SJCRH30 (cell line): ENCODE results near the gene ENO3. TPM values are rescaled to one million over a fixed set of nuclear protein-coding genes. Genes with fewer than 3 reads are reported as not detected.

Experiments used
- DNase-seq, 2 experiments: peaks; one replicate each; pipeline ENCODE4 v3.0.0-alpha.2; 2015 to 2020
- H3K27ac ChIP-seq: fragments of 250-450 bp; sonication (Bioruptor Pico); 2 replicates; pipeline ENCODE4 v1.5.1; 2020; ENCODE audit warnings: mild to moderate bottlenecking, moderate library complexity
- H3K27me3 ChIP-seq: fragments of 250-450 bp; sonication (Bioruptor Pico); 2 replicates; pipeline ENCODE4 v1.5.1; 2020; ENCODE audit warnings: mild to moderate bottlenecking, moderate library complexity
- H3K36me3 ChIP-seq: fragments of 250-450 bp; sonication (Bioruptor Pico); 2 replicates; pipeline ENCODE4 v1.5.1; 2020; ENCODE audit warnings: mild to moderate bottlenecking, moderate library complexity
- H3K4me1 ChIP-seq: fragments of 250-450 bp; sonication (Bioruptor Pico); 2 replicates; pipeline ENCODE4 v1.5.1; 2020; ENCODE audit warnings: mild to moderate bottlenecking, moderate library complexity
- H3K4me3 ChIP-seq: fragments of 250-450 bp; sonication (Bioruptor Pico); 2 replicates; pipeline ENCODE4 v1.5.1; 2020; ENCODE audit warnings: mild to moderate bottlenecking, moderate library complexity
- H3K9me3 ChIP-seq: fragments of 250-450 bp; sonication (Bioruptor Pico); replicated peaks from 2 replicates; pipeline ENCODE4 v1.5.1; 2020; ENCODE audit warnings: mild to moderate bottlenecking, moderate library complexity
- total RNA-seq: library from RNA; depleted of rRNA; stranded (reverse); fragments of >200 nt; shearing (Covaris generic); gene quantifications from 2 replicates; pipeline ENCODE4 v1.2.3, GENCODE V29; 2014

The ENO3 gene
- total RNA-seq, 1 experiment from 2014 or later = 129 TPM

DNA sequence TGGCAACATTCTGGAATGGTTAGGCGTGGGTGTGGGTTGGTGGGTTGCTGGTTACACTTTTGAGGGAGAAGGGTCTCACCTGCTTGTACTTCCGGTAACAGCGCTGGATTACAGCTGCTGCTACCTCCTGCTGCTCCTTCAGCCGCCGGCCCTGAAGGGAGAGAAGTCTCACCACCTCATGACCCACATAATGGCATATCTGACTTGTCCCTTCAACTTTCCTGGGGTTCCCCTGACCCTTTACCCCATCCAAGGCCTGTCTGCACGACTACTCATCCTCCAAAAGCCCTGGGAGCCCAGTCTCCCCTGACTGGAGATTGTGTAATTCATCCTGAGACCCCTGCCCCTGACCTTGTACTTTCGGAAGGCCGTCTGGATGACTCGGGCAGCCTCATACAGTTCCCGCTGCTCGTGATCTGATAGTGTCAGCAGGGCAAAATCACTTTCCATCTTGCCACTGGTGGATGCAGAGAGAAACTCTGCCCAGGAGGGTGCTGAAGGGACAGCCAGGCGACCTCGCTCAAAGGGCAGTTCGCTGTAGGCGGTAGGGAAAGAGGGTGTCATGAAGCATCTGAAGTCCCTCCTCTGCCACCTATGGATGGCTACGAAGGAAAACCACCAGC, 18.7 kb downstream of the ENO3 start:
- no peaks in the 10 kb centered on the region for H3K9me3 ChIP-seq
- no peak for DNase-seq
- no peaks in the 10 kb centered on the region for H3K36me3 ChIP-seq
- H3K4me1 ChIP-seq = no peaks in the 10 kb centered on the region
- no peaks in the 10 kb centered on the region for H3K27me3 ChIP-seq
- H3K27ac ChIP-seq = no peak overlapping the region
- no peak overlapping the region; the same call in 1 of the 2 replicates for H3K4me3 ChIP-seq

DNA sequence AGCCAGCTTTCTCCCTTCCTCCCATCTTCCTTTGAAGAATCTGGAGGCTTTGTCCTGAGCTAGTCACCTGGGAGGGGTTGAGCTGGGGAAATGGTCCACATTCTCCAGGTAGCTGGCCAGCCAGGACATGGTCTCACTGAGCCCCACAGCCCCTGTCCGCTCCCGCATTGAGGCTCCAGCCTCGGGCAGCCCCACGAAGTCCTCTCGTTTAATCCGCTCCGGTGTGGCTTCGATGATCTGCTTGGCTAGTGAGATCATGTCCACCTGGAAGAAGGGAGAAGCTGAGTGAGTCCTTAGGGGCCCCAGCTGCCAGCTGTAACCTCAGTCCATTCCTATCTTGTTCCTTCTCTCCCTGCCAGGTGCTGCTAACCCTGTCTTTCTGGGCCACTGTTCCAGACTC, 19.4 kb downstream of the ENO3 start:
- H3K36me3 ChIP-seq = no peaks in the 10 kb centered on the region

DNA sequence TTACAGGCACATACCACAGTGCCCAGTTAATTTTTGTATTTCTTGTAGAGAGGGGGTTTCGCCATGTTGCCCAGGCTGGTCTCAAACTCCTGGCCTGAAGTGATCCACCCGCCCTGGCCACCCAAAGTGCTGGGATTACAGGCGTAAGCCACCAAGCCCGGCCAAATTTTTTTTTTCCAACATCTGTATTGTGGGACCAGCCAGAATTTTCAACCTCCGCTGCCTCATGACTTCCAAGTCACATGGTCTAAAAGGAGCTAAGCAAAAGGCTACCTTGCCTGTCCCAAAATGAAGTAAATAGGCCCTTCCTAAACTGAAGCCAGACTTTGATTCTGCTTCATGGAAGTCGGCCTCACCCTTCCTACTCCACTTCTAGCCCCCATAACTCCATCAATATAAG, 20.9 kb downstream of the ENO3 start:
- no peak for DNase-seq
- H3K9me3 ChIP-seq = no peaks in the 10 kb centered on the region
- H3K4me1 ChIP-seq = no peaks in the 10 kb centered on the region
- H3K27ac ChIP-seq = no peak overlapping the region
- no peaks in the 10 kb centered on the region for H3K36me3 ChIP-seq
- no peaks in the 10 kb centered on the region for H3K27me3 ChIP-seq
- no peak overlapping the region for H3K4me3 ChIP-seq

More for the DNA sequence above, 19.4 kb downstream of the ENO3 start:
- no peaks in the 10 kb centered on the region for H3K27me3 ChIP-seq
- no peaks in the 10 kb centered on the region for H3K9me3 ChIP-seq
- no peak overlapping the region for H3K27ac ChIP-seq
- DNase-seq = no peak
- no peaks in the 10 kb centered on the region for H3K4me1 ChIP-seq
- H3K4me3 ChIP-seq = no peak overlapping the region

DNA sequence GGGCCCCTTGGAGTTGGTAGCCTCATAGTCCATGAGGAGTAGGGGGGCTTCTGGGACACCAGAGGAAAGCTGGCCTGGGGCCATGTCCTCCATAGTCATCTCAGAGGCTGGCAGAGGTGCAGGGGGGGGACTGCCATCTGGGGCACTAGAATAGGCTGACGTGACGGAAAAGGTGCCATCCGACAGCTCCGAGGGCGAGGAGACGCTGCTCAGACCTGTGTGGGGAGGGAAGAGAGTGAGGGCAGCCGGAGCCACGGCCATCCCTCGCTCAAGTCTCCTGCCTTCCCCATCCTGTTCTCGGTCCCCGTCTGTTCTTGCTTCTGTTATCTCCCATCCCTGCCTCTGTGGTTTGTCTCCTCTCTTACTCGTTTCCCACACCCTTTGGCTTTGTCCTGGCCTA, 21.4 kb downstream of the ENO3 start:
- H3K4me1 ChIP-seq = no peaks in the 10 kb centered on the region
- no peak overlapping the region for H3K4me3 ChIP-seq
- H3K27me3 ChIP-seq = no peaks in the 10 kb centered on the region
- no peak for DNase-seq
- no peaks in the 10 kb centered on the region for H3K9me3 ChIP-seq
- no peaks in the 10 kb centered on the region for H3K36me3 ChIP-seq
- H3K27ac ChIP-seq = no peak overlapping the region

DNA sequence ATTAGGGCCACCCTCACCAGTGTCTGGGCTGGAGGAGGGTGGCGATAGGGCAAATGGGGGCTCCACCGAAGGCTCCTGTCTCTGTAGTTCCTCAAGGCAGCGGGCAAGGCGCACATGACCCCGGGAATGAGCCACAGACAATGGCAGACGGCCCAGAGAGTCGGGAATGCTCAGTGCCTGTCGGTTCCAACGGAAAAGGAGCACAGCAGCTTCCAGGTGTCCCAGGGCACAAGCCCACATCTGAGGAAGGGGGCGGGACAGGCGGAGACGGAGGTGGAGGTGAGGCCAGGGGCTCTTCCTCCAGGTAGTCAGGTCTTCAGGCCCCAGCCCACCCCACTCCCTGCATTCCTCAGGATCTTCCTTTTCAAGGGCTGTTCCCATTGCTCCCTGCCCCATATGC, 21.8 kb downstream of the ENO3 start:
- H3K9me3 ChIP-seq = no peaks in the 10 kb centered on the region
- H3K36me3 ChIP-seq = no peaks in the 10 kb centered on the region
- no peak for DNase-seq
- no peak overlapping the region for H3K4me3 ChIP-seq
- H3K27me3 ChIP-seq = no peaks in the 10 kb centered on the region
- H3K4me1 ChIP-seq = no peaks in the 10 kb centered on the region
- H3K27ac ChIP-seq = no peak overlapping the region

DNA sequence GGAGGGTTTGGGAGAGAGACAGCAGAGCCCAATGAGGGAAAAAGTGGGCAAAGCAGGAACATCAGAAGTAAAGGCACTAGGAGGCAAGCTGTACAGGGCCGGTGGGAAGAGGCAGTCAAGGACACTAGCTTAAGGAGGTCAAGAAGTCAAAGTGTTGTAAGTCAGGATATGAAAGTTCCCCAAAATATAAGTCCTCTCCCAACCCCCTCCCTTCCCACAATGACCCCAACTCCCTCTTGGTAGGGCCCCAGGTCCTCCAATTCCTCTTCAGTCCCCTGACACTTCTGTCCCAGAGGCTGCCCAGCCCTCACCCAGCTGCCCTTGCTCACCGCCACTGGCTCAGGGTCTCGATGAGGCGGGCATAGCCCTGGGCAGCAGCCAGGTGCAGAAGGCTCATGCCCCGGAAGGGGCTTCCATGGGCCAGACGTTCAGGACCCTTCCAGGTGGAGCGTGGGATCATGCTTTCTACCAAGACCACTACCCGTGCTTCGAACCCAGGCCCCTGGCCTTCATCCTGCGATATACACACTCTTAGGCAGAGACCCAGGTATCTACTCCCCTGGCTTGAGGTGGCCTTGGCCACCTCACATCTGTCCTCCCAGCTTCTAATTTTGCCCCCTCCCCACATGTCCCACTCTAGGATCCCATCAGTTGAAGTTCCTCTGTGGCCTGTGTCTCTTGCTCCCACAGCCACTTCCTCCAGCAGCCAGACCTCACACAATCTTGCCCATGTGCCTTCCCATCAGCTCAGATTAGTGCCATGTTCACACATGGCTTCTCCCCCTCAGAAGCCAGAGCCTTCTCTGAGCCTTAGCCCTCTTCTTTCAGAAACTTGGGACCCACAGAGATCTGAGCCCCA, 22.6 kb downstream of the ENO3 start:
- Histone ChIP-seq H3K9me3 (no peaks in the 10 kb centered on the region), H3K36me3 (no peaks in the 10 kb centered on the region), H3K27me3 (no peaks in the 10 kb centered on the region), H3K27ac (no peak overlapping the region), H3K4me1 (no peaks in the 10 kb centered on the region), H3K4me3 (no peak overlapping the region)
- no peak for DNase-seq

DNA sequence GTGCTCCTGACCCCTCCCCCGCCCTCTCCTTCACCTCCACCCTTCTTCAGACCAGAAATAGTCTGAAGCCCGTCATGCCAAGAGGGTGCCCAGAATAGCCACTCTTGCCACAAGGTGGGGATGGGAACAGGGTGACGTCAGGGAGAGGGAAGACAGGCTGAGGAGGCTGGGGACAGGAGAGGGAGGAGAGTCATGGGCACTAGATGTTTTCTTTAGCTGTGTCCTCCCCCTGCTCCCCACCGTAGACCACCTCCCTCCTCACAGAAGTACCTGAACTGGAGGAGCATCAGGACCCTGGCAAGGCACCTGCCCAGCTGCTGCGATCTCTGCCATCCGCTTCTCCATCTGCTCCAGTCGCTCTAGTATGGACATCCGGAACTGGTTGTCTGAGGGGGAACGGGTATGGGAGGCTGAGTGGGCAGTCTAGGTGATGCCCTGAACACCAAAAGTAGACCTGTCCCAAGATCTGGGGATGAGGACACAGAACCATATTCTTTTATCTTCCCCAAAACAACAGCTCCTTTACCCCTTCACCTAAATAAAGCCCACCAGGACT, 23.3 kb downstream of the ENO3 start:
- Histone ChIP-seq H3K4me3 (no peak overlapping the region), H3K36me3 (no peaks in the 10 kb centered on the region), H3K9me3 (no peaks in the 10 kb centered on the region), H3K4me1 (no peaks in the 10 kb centered on the region), H3K27ac (no peak overlapping the region), H3K27me3 (no peaks in the 10 kb centered on the region)
- DNase-seq = no peak

DNA sequence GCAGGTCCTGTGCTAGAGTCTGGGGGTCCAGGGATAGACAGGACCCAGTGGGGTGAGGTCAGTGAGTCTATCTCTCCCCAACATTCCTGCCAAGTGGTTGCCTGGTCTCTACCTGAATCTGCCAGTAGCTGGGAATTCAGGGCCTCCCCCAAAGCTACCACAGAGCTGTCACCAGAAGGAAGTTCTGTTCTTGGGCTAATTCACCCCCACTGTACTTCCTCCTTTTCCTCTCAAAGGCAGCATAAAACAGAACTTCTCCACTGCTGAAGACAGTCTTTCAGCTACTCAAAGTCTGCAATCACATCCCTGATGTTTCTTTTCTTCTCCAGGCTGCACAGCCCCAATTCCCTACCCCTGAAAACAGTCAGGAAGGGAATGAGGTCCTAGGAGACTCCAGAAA, 27.8 kb downstream of the ENO3 start:
- H3K36me3 ChIP-seq = no peaks in the 10 kb centered on the region
- H3K27ac ChIP-seq = no peak overlapping the region
- no peaks in the 10 kb centered on the region for H3K4me1 ChIP-seq
- no peak overlapping the region for H3K4me3 ChIP-seq
- H3K9me3 ChIP-seq = no peaks in the 10 kb centered on the region
- no peaks in the 10 kb centered on the region for H3K27me3 ChIP-seq
- DNase-seq = no peak

DNA sequence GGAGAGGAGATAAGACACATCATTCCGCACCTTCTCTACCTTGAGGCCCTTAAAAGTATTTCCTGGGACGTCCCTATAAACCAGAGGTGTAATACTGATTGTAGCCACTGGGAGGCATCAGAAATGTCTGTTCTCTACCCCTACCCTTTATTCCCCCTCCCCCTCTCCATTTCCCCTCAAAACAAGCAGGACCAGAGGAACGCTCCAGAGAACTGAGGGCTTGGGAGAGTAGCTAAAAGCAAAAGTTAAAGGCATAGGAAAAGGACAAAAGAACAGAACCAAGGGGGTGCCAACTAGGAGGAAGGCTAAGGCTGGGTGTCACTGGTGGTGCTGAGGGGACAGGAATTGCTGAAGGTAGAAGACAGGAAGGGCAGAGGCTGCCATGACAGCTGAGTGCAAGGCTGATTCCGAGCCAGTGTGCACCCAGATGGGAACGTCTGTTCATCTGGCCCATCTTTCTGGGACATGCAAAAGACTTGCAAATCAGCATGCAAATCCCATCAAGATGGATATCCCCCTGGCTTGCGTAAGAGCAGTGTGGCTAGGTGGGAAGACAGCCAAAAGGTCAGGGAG, 29.8 kb downstream of the ENO3 start:
- peak; percentile 34 to 72 for DNase-seq
- no peaks in the 10 kb centered on the region for H3K36me3 ChIP-seq

DNA sequence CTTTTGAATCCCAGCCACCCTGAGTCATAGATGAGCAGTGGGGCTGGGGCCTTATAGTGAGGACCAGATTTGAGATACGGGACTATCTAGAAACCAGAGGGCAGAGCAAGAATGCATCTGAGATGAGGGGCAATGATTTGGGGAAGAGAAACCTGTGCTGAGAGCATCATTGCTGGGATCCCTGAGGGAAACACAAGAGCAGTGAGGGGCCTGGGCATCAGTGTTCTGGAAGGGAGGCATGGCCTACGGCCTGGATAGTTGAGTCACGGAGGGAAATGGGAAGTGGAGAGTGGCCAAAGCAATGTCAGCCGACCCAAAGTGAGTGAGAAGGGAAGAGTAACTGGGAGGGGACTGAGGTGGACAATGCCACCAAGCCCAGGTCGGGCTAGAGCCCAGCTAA, 31.4 kb downstream of the ENO3 start:
- Histone ChIP-seq H3K27me3 (no peaks in the 10 kb centered on the region), H3K4me1 (no peaks in the 10 kb centered on the region), H3K9me3 (no peaks in the 10 kb centered on the region), H3K27ac (no peak overlapping the region), H3K36me3 (no peaks in the 10 kb centered on the region), H3K4me3 (no peak overlapping the region)
- no peak for DNase-seq

More for the DNA sequence above, 29.8 kb downstream of the ENO3 start:
- Histone ChIP-seq H3K27me3 (no peaks in the 10 kb centered on the region), H3K9me3 (no peaks in the 10 kb centered on the region), H3K27ac (no peak overlapping the region), H3K4me1 (no peaks in the 10 kb centered on the region), H3K4me3 (no peak overlapping the region)

DNA sequence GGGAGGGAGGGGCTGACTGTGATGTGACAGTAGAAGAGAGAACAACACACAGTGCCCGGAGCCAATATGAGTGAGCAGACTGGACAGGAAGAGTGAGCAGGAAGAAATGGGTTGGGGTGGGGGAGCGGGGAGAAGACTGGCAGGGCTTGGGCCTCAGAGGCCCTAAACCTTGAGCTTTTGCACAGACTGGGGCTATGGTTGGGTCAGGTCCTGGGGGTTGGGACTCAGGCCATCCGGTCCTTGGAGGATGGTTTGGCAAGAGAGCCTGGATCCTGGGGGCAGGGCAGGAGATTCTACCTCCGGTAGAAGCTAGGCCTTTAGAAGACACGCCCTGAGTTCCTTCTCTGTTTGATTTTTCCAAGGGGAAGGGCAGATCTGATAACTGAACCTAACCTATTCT, 35.5 kb downstream of the ENO3 start:
- no peaks in the 10 kb centered on the region for H3K9me3 ChIP-seq
- peak overlapping the region; percentile 84 for H3K4me3 ChIP-seq
- H3K27ac ChIP-seq = no peak overlapping the region
- H3K4me1 ChIP-seq = no peaks in the 10 kb centered on the region; the same call in 1 of the 2 replicates
- DNase-seq = no peak
- no peaks in the 10 kb centered on the region for H3K36me3 ChIP-seq
- H3K27me3 ChIP-seq = no peaks in the 10 kb centered on the region

DNA sequence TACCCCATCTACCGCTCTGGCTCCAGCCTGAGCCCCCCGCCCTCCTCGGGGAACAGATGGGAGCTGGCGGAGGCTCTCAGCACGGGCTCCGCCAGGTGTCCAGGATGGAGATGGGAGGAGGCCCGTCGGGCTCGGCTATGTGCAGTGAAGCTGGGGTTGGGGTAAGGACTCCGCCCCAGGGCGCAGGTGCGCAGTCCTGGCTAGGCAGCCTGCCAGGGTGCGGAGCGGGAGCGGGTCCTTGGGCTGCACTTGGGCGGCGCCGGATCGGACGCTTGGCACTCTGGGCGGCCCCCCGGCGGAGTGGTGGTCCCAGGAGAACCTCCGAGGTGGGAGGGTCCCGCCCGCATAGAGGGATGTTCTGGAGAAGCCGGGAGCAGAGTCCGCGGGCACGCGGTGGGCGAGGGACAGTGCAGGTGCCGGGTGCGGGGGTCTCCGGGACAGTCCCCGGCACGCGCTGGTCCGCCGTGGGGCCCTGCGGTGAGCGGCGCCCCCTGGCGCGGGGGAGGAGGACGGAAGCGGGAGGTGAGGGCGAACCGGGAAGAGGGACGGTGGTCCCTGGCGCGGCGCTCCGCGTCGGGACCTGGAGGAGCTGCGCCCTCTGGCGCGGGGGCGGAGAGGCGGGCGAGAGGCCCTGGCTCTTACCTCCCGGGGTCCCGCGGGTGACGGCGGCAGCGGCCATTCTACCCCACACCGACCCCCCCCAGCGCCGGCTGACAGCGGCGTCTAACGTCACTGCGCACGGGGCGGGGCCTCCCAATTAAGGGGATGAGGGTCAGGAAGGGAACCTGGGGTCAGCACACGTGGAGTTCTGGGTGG, 36.2 kb downstream of the ENO3 start, which contains the start of gene CAMTA2:
Gene CAMTA2, minus strand, starts transcription at position 725 of the 816 bp plus-strand sequence. CDS start 1,453 bp downstream, outside the sequence.
- H3K27ac ChIP-seq = peak within 1 kb of the TSS; percentile 21
- H3K4me3 ChIP-seq = peak within 1 kb of the TSS; percentile 84
- no peaks in the 10 kb centered on the region for H3K9me3 ChIP-seq
- no peaks in the 10 kb centered on the region; the same call in 1 of the 2 replicates for H3K4me1 ChIP-seq
- H3K36me3 ChIP-seq = no peaks in the 10 kb centered on the region
- peak; percentile 81 to 85 for DNase-seq
- no peaks in the 10 kb centered on the region for H3K27me3 ChIP-seq

DNA sequence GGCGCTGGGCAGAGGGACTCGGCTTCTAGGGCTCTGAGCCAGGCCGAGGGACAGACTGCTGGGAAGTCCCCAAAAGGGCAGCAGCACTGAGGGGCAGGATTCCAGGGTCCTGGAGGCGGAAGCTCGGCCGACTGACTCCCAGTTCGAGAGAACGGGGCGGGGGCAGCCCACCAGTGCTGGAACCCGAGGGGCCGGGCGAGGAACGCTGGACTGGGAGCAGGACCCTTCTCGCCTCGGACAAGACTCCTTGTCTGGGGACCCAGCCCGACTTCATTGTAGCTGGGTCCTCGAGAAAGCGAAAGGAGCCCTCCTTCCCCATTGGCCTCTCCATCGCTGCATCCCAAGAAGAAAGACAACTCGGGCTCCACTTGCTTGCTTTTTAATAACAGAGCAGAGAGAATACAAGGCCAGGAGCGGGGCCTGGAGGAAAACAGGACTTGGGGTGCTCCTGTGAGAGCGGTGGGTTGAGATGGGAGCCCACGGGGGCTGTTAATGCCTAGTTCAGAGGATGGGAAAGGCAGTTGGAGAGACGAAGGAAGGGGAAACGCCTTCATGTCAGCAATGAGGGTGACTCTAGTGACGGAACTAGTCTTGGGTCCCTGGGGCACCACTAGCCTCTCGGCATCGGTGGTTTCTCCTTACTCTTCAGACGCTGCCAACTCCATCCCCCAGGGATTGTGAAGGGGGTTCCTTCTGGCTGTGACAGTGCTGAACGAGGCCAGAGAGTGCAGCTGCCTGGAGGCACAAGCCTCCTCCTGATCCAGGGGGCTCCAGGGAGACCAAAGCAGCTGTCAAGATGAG, 37.0 kb downstream of the ENO3 start:
- peak overlapping the region; percentile 21 for H3K27ac ChIP-seq
- DNase-seq = peak; percentile 21 to 40
- peak overlapping the region; percentile 84 for H3K4me3 ChIP-seq
- H3K4me1 ChIP-seq = no peaks in the 10 kb centered on the region; the same call in 1 of the 2 replicates
- H3K27me3 ChIP-seq = no peaks in the 10 kb centered on the region
- H3K9me3 ChIP-seq = no peaks in the 10 kb centered on the region
- no peaks in the 10 kb centered on the region for H3K36me3 ChIP-seq
